ENCODE results near the gene RAB3GAP1.

DNA sequence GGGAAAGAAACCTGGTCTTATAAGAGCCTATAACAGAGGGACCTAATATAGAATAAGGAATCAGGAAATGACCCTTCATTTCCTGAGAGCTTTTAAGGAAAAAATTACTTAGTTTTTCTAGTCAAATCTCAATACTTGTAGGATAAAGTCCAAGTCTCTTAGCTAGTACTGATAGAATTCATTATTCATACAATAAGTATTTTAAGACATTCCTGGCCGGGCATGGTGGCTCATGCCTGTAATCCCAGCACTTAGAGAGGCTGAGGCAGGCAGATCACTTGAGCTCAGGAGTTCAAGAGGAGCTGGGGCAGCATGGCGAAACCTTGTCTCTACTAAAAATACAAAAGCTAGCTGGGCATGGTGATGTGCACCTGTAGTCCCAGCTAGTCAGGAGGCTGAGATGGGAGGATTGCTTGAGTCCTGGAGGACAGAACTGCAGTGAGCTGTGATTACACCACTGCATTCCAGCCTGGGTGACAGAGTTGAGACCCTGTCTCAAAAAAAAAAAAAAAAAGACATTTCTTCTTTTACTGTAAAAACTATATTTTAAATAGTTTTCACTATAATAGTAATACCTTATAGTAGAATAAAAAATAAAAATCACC is 3.2 kb downstream of the RAB3GAP1 start:
- TF ChIP-seq, protein P1, sequence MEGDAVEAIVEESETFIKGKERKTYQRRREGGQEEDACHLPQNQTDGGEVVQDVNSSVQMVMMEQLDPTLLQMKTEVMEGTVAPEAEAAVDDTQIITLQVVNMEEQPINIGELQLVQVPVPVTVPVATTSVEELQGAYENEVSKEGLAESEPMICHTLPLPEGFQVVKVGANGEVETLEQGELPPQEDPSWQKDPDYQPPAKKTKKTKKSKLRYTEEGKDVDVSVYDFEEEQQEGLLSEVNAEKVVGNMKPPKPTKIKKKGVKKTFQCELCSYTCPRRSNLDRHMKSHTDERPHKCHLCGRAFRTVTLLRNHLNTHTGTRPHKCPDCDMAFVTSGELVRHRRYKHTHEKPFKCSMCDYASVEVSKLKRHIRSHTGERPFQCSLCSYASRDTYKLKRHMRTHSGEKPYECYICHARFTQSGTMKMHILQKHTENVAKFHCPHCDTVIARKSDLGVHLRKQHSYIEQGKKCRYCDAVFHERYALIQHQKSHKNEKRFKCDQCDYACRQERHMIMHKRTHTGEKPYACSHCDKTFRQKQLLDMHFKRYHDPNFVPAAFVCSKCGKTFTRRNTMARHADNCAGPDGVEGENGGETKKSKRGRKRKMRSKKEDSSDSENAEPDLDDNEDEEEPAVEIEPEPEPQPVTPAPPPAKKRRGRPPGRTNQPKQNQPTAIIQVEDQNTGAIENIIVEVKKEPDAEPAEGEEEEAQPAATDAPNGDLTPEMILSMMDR (IDR thresholded peaks at IDR 0.05; ENCODE audit: low read depth, low read length), result no peak
- no peak for TF ChIP-seq POLR2A (IDR thresholded peaks at IDR 0.05; ENCODE audit: extremely low read depth, insufficient read length)

Measured in NB4 (cell line).